ENCODE results near the gene ILDR1. TPM values are rescaled to one million over a fixed set of nuclear protein-coding genes. Genes with fewer than 3 reads are reported as not detected.
A peak's percentile ranks its signal among the peaks of the same experiment; 100 is the strongest.
"Not testable (repeated sequence)": the region's sequence is repeated elsewhere in the genome, so short reads cannot be mapped to it uniquely, and the experiment has no call there.

The ILDR1 gene
- total and polyA plus RNA-seq, 8 donors: 2.2 to 8.2 (median 5.2) TPM

DNA sequence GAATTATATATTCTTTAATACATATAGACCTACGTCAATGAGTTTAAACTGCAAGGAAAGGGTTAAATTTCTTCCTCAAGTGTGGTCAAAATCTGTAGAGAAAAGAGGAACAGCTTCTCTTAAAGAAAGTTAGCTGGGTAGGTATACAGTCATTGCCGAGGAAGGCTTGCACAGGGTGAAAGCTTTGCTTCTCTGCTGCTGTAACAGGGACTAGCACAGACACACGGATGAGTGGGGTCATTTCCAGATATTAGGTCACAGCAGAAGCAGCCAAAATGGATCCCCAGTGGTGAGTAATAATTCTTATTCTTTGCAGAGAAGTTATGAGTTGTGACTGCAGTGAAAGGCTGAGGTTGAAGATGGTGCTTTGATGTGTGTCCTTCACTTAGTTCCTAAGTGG lies 33.2 kb upstream of the ILDR1 start, which contains the start of gene CD86:
TSS of gene CD86 (plus strand) at position 148 of the 400 bp plus-strand sequence. CDS start at position 276, 128 bp downstream.
- ATAC-seq (peak in 2 of 4 donors; percentile 45 to 63), FAIRE-seq (no peak), DNase-seq (no peak)
- H3K36me3 ChIP-seq: no peaks in the 10 kb centered on the region
- H3K4me1 ChIP-seq: no peaks in the 10 kb centered on the region
- WGBS, 2 donors: 69 to 74% methylated on average over 3 of the region's 3 CpGs
- no peaks in the 10 kb centered on the region for H3K9me3 ChIP-seq
- intact Hi-C loops (cut with DNase I): no loop called here
- H3K4me3 ChIP-seq: peak within 1 kb of the TSS in 1 of 4 donors; percentile 2
- no peak within 1 kb of the TSS for H3K27ac ChIP-seq
- no peaks in the 10 kb centered on the region for H3K27me3 ChIP-seq
- no peak for TF ChIP-seq CTCF (IDR thresholded peaks at IDR 0.05)

- intact Hi-C loops (cut with DNase I): no loop called here
- Histone ChIP-seq H3K9me3 (no peaks in the 10 kb centered on the region), H3K27me3 (no peaks in the 10 kb centered on the region), H3K36me3 (no peaks in the 10 kb centered on the region), H3K4me1 (no peaks in the 10 kb centered on the region), H3K27ac (no peak overlapping the region), H3K4me3 (no peak overlapping the region)
- ATAC-seq: no peak
- FAIRE-seq: no peak
- DNase-seq: no peak
- 88% methylated on average over 3 of the region's 3 CpGs for WGBS, 2 donors
- TF ChIP-seq CTCF (IDR thresholded peaks at IDR 0.05): no peak
Measured at GRCh38 chr3:122052968-122053367, 30.9 kb upstream of the ILDR1 start.

DNA sequence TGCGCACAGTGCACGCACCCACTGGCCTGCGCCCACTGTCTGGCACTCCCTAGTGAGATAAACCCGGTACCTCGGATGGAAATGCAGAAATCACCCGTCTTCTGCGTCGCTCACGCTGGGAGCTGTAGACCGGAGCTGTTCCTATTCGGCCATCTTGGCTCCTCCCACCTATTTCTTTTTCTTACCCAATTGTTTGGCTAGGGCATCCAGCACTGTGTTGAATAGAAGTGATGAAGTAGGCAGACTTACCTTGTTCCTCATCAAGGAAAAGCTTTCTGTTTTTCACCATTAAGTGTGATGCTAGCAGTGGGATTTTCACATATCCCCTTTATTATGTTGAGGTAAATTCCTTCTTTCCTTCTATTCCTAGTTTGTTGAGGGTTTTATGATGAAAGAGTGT lies 25.7 kb upstream of the ILDR1 start:
- FAIRE-seq, ATAC-seq: not testable (repeated sequence)
- WGBS, 2 donors: 84 to 94% methylated on average over 11 of the region's 11 CpGs

DNA sequence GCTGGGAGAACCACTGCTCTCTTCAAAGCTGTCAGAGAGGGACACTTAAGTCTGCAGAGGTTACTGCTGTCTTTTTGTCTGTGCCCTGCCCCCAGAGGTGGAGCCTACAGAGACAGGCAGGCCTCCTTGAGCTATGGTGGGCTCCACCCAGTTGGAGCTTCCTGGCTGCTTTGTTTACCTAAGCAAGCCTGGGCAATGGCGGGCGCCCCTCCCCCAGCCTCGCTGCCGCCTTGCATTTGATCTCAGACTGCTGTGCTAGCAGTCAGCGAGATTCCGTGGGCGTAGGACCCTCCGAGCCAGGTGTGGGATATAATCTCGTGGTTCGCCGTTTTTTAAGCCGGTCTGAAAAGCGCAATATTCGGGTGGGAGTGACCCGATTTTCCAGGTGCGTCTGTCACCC lies 25.2 kb upstream of the ILDR1 start:
- 73% methylated on average over 11 of the region's 16 CpGs; no CpG with 5 or more reads in 1 of the 2 donors for WGBS, 2 donors
- FAIRE-seq; H3K27ac ChIP-seq; intact Hi-C loops (cut with DNase I); H3K4me1 ChIP-seq; H3K27me3 ChIP-seq; H3K4me3 ChIP-seq; H3K36me3 ChIP-seq; H3K9me3 ChIP-seq; DNase-seq; ATAC-seq: not testable (repeated sequence)

More for the DNA sequence above, 25.7 kb upstream of the ILDR1 start:
- H3K27me3 ChIP-seq; DNase-seq; H3K36me3 ChIP-seq; H3K9me3 ChIP-seq; H3K4me3 ChIP-seq; H3K27ac ChIP-seq; H3K4me1 ChIP-seq; intact Hi-C loops (cut with DNase I): not testable (repeated sequence)

- Histone ChIP-seq H3K9me3 (no peaks in the 10 kb centered on the region), H3K27me3 (no peaks in the 10 kb centered on the region), H3K36me3 (no peaks in the 10 kb centered on the region), H3K4me3 (no peak overlapping the region), H3K4me1 (no peaks in the 10 kb centered on the region), H3K27ac (no peak overlapping the region)
- FAIRE-seq: no peak
- 79 to 85% methylated on average over 1 of the region's 1 CpG for WGBS, 2 donors
- intact Hi-C loops (cut with DNase I): no loop called here
- DNase-seq: no peak
- ATAC-seq: no peak
- TF ChIP-seq CTCF (IDR thresholded peaks at IDR 0.05): no peak
Measured at GRCh38 chr3:122033023-122033422, 11.0 kb upstream of the ILDR1 start.

DNA sequence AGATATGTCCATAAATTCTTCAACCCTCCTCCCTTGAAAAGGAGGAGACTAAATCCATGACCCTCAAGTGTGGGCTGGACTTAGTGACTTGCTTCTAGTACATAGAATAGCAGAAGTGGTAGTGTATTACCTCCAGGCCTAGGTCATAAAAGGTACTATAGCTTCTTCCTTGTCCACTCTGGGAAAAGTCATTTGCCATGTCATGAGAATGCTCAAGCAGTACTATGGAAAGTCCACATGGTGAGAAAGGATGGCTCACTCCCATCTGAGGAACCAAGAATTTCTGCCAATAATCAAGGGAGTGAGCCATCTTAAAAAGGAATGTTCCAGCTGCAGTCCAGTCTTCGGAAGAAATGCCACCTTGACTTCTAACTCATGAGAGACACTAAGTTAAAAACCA lies 10.5 kb upstream of the ILDR1 start:
- TF ChIP-seq CTCF (IDR thresholded peaks at IDR 0.05): no peak
- DNase-seq (no peak), ATAC-seq (no peak), FAIRE-seq (no peak)
- intact Hi-C loops (cut with DNase I): no loop called here
- WGBS, 2 donors: 84 to 94% methylated on average over 1 of the region's 1 CpG
- Histone ChIP-seq H3K27ac (no peak overlapping the region), H3K9me3 (no peaks in the 10 kb centered on the region), H3K4me3 (no peak overlapping the region), H3K27me3 (no peaks in the 10 kb centered on the region), H3K4me1 (no peaks in the 10 kb centered on the region), H3K36me3 (no peaks in the 10 kb centered on the region)
